HG02623 (cell line): ENCODE results near the gene LITAFD.
"Not testable (repeated sequence)": the region's sequence is repeated elsewhere in the genome, so short reads cannot be mapped to it uniquely, and the experiment has no call there.

Experiments
- ATAC-seq: cut with Tn5 transposase; IDR thresholded peaks from one replicate; pipeline ENCODE4 v1.9.1; 2021; ENCODE audit warnings: moderate library complexity; ENCODE audit not compliant: unreplicated experiment

Gene LITAFD

GRCh38 chr16:8855972-8856371 lies 26.2 kb upstream of the LITAFD start:
- ATAC-seq: no peak

DNA sequence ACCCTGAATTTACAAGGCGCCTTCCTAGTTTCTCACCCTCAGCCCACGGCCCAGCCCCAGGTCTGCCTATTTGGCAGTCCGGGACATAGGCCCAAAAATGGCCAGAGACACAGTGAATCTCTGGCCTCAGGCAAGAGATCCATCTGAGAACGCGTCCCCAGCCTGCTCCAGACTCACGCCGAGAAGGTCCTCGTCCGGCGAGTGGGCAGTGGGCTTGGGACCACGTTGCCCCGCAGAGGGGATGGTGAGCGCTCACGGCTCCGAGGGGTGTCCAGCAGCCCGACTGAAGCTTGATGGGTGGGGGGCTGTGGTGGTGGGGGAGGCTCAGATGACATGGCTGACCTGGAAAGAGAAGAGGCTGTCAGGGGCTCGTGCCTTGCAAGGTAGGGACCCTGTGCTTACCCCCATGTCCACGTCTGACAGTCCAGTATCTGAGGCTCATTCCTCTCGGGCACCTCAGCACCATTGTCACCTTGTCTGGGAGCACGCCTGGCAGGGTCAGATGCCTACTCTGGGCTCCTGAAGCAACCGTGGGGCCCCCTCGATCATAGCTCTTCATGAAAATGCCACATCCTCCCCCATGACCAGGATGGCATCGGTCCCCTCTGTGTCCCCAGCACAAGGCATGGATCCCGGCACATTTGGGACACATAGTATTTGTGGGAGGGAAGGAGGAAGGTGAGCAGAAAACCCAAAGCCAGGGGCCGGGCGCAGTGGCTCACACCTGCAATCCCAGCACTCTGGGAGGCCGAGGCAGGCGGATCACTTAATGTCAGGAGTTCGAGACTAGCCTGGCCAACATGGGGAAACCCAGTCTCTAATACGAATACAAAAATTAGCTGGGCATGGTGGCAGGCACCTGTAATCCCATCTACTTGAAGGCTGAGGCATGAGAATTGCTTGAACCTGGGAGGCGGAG lies 22.9 kb upstream of the LITAFD start:
- ATAC-seq: no peak

DNA sequence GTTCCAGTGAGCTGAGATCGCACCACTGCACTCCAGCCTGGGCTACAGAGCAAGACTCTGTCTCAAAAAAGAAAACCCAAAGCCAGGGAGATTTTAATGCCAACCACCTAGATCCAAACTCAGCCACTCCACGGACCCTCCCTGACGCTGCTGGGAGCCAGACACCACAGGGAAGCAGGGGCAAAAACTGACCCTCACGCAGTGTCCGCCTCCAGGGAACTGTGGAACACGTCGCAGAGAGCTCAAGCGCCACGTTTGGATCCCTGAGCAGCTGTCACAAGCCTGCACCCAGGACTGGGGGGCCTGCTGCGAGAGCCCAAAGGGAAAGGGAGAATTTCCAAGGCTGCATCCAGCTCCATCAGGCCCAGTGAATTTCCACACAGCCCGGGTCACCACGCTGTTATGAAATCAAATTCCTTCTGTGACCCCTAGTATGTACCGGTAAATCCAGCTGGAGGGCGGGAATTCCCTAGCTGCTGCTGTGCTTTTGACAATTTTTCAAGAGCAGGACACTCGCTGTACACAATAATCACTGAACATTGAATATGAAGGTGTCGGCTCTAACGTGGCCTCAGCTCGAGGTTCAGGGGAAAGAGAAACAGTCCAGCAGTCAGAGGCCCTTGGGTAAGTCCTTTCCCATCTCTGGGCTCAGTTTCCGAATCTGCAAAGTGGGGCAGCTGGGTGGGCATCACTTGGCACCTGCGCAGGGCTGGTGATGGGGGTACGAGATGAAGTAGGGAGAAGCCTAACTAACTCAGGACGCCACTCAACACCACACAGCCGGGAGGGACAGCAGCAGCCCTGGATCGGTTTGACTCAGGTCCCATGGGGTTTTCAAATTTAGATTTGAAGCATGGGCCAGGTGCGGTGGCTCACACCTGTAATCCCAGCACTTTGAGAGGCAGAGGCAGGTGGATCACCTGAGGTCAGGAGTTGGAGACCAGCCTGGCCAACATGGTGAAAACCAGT lies 22.0 kb upstream of the LITAFD start:
- no peak for ATAC-seq

DNA sequence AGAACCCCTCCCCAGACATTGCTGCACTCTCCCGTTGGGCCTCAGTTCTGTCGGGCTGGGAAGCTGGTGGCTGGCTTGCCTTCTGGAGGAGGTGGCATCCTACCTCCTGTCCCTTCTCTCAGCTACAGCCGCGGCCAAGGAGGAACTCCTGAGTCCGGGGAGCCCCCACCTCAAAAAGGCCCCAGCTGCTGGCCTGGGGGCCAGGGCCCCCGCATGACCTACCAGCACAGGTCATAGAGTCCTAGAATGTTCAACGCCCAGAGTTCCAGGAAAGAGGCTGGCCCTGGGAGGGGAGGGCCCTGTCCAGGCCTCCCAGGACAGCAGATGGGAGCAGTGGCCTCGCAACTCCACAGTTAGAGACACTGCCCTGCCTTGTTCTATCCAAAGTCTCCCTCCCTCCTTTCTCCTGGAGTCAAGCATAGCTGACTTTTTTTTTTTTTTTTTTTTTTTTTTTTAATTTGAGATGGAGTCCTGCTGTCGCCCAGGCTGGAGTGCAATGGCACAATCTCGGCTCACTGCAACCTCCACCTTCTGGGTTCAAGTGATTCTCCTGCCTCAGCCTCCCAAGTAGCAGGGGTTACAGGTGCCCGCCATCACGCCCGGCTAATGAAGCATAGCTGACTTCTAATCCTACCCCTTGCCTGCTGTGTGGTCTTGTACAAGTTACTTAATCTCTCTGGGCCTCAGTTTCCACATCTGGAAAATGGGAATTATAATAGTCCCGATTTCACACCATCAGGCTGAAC lies 20.4 kb upstream of the LITAFD start:
- no peak for ATAC-seq

DNA sequence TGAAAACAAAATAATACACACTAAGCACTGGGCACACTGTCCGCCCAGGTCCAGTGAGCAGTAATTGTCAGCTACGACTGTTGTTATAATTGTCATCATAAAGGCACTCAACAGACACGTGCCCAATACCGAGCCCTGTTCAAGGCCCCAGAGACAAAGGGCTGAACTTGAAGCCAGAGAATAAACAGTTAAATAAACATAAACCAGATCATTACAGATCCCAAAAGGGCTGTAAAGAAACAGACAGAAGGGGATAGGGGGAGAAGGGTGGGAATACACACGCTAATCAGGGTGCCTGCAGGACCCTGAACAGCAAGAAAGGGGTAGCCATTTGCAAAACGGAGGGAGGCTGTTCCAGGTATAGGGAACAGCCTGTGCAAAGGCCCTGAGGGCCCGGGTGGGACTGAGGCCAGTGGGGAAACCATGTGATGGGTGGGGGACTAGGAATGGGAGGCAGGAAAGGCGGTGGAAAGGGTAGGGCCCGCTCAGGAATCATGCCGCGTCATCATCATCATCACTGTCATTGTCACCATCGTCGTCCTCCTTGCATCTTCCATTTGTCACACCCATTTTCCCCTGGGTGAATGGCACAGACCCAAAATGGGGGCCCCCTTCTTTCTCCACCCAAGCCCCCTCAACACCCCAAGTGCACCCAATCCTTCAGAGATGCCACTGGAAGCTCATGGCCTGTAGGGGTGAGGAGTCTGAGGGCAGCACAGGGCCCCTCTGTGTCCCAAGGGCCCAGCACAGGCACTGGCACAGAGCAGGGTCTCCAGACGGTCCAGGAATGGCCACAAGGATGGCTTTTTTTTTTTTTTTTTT lies 19.6 kb upstream of the LITAFD start:
- no peak for ATAC-seq

DNA sequence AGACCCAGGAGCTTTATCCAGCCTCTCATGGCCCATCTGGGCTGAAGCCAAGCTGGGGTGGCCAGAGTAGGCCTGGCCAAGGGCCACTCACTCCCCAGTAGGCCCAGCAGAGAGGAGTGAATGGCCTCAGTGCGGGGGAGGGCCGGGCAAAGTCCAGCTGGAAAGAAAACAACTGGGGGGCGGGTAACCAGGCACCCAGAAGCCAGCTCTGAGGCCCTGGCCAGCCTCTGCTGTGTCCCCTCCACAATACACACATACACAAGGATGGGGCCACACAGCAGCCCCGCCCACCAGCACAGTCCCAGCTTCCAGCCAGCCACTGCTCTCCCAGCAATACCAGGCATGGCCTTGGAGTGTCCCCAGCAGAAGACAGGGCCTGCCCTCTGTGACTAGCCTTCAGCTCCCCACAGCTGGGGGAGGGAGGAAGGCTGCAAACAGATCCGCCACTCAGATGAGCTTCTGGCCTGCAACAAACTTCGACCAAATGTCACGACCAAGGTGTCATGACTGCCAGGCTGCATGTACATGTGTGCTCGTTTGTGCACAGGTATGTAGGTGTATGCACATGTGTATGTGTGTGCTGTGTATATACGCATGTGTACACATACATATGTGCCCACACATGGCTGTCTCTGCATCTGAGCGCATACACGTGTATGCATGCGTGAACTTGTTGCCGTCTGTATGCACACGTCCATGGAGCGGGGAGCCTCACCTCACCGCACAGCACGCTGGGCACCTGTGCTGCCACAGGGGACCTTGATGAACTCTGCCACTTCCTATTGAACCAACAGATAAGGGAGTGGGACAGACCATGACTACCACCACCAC lies 18.3 kb upstream of the LITAFD start:
- ATAC-seq: no peak

GRCh38 chr16:8864480-8865110 lies 17.6 kb upstream of the LITAFD start:
- ATAC-seq: no peak

GRCh38 chr16:8865145-8865882 lies 16.8 kb upstream of the LITAFD start:
- no peak for ATAC-seq

DNA sequence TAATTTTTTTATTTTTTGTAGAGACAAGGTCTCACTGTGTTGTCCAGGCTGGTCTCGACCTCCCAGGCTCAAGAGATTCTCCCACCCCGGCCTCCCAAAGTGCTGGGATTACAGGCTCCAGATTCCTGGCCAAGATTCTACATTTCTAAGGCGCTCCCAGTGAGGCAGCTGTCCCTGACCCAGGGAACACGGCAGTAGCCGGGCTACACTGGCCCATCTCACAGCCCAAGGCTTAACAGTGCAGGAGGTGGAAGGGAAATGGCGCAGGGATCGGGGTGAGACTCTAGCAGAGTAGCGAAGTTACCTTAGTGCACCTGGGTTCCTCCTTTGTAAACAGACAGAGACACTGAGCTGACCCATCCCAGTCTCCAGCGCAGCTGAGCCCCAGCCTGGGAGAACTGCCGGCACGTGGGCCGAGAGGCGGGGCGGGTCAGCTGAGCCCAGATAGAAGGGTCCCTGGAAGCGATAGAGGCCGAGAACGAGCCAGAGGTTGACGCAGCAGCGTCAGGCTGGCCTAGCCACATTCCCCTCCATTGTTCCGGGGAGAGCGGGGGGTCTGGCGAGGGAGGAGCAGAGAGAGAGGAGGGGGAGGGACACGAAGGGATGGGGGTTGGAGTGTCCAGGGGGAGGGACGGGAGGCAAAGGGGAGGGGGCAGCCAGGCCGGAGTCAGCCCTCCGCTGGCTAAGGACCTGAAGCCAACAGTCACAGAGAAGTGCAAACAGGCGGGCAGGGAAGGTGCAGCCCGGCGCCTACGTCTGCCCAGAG lies 15.8 kb upstream of the LITAFD start:
- no peak for ATAC-seq

GRCh38 chr16:8866884-8867215 lies 15.3 kb upstream of the LITAFD start:
- ATAC-seq: no peak

- peak; percentile 0 for ATAC-seq
Observed at GRCh38 chr16:8867216-8867931, 14.8 kb upstream of the LITAFD start.

- peak; percentile 0 for ATAC-seq
Observed at GRCh38 chr16:8867932-8868415, 14.2 kb upstream of the LITAFD start.

- ATAC-seq: peak; percentile 58
Observed at GRCh38 chr16:8868416-8869211, 13.5 kb upstream of the LITAFD start, which contains the start of gene CARHSP1. TSS of gene CARHSP1 (minus strand) at chr16:8869006. CDS start at chr16:8859328, 9,678 bp downstream.

DNA sequence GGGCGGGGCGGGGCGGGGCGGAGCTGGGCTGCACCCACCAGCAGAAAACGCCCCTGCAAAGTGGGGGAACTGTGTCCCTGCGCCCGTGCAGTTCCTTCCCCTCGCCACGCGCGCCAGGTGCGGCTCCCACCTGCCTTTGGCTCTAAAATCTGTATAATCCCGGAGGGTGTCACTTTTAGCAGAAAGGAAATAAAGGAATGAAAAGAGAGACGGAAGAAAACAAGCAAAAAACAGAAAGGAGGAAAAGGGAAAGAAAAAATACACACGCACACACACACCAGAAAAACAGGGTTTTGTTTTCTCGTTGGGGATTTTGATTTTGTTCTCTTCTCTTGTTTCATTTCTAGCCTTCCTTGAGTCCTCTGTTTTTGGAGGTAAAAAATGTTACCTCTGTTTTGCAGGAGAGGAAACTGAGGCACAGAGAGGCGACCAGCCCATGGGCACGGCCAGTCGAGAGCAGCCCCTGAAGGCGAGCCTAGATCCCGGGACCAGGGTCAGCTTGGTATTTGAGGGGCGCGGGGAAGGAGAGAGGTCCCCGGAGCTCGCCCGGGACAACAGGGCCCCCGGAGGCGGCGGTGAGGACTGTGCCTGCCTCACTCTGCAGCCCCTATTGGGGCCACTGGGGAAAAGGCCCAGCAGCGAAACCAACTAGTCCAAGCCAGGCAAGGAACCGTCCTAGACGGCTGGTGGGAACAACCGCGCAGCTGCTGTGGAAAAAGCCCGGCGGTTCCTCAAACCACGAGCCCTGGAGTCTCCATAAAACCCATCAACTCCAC lies 12.8 kb upstream of the LITAFD start:
- no peak for ATAC-seq

GRCh38 chr16:8869988-8870241 lies 12.2 kb upstream of the LITAFD start:
- ATAC-seq: not testable (repeated sequence)
